ENCODE measurements around the gene CD7.

- peak in 2 of 3 donors; percentile 56 to 71 for TF ChIP-seq POLR2A (IDR thresholded peaks at IDR 0.05)
- TF ChIP-seq, protein P1, sequence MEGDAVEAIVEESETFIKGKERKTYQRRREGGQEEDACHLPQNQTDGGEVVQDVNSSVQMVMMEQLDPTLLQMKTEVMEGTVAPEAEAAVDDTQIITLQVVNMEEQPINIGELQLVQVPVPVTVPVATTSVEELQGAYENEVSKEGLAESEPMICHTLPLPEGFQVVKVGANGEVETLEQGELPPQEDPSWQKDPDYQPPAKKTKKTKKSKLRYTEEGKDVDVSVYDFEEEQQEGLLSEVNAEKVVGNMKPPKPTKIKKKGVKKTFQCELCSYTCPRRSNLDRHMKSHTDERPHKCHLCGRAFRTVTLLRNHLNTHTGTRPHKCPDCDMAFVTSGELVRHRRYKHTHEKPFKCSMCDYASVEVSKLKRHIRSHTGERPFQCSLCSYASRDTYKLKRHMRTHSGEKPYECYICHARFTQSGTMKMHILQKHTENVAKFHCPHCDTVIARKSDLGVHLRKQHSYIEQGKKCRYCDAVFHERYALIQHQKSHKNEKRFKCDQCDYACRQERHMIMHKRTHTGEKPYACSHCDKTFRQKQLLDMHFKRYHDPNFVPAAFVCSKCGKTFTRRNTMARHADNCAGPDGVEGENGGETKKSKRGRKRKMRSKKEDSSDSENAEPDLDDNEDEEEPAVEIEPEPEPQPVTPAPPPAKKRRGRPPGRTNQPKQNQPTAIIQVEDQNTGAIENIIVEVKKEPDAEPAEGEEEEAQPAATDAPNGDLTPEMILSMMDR (IDR thresholded peaks at IDR 0.05) = peak in 1 of 7 experiments; percentile 9
These were observed 29.3 kb downstream of the CD7 start for GRCh38 chr17:82287868-82288801.

All from body of pancreas (tissue), 4 donors.